NCI-H2196 (cell line): ENCODE results near the gene EEF1A2.
A peak's percentile ranks its signal among the peaks of the same experiment; 100 is the strongest.
"Not testable (repeated sequence)": the region's sequence is repeated elsewhere in the genome, so short reads cannot be mapped to it uniquely, and the experiment has no call there.

Experiments used
- DNase-seq: peaks from one replicate; lab custom pipeline; 2025; ENCODE audit not compliant: unreplicated experiment; lab: John Stamatoyannopoulos, UW

The EEF1A2 gene

DNA sequence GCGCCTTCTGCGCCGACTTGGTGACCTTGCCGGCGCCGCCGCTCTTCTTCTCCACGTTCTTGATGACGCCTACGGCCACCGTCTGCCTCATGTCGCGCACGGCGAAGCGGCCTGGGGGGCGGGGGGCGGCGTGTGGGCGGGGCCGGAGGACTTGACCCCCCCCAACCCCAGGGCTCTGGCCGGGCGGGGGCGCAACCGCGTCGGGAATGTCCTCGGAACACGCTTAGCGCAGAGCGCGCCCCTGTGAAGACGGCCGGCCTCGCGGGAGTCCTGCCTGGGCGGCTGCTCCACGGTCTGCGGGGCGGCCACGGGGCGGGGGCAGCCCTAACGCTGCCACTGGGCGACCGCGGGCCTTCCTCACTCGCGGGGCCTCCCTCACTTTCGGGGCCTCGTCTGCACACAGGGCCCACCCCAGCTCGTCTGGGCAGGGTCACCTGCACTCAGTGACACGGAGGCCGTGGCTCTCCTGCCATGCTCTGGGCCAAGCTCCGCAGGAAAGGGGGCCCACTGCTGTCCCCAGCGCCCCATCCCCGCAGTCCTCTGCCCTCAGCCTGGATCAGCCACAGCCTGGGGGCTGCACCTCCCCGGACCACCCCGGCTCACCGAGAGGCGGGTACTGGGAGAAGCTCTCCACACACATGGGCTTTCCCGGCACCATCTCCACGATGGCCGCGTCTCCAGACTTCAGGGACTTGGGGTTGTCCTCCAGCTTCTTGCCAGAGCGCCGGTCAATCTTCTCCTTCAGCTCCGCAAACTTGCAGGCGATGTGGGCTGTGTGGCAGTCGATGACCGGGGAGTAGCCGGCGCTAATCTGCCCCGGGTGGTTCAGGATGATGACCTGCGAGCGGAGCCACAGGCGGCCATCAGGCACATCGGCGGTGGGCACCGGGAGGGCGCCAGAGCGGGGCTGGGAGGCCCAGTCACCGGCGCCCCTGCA is 10.3 kb downstream of the EEF1A2 start:
- no peak for DNase-seq

DNA sequence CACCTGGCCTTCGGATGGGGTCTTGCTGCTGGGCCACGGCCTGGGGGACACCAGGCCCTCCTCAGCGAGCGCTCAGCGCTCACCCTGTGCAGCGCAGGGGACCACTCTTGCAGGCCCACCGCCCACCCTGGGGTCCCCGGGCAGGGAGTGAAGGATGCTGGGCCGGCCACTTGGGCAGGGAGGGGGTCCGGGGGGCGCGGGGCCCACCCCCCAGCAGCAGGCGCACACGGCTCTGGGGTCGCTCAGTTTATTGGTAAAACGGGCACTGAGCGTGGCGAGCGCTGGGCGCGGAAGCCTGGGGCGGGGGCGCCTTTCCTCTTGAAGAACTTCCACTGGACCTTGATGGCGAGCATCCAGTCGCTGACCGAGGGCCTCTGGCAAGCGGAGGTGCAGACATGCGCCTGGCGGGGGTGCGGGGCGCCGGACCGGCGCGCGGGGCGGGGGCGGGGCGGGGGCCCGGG is 11.1 kb downstream of the EEF1A2 start:
- no peak for DNase-seq

DNA sequence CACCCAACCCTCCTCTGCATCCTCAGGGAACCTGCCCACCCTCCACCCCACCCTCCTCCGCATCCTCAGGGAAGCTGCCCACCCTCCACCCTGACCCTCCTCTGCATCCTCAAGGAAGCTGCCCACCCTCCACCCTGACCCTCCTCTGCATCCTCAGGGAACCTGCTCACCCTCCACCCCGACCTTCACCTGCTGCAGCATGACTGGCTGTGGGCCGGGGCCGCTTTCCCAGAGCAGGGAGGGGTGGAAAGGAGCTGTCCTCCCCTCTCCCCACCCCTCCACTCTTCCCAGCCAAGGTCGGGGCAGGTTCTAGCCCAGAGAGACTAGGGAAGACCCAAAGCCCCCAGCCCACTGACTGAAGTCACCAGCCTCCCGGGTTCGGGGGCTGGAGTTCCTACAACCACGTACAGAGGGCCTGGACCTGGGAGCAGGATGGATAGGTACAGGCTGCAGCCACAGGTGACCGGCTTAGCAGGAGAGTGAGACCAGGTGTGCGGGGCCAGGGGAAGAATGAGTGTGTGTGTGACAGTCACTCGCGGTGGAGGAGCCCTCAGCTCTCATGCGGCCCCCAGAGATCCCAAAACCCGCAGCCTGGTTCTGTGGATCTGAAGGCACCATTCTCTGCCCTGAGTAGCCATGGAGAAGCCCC is 11.6 kb downstream of the EEF1A2 start:
- DNase-seq = no peak

DNA sequence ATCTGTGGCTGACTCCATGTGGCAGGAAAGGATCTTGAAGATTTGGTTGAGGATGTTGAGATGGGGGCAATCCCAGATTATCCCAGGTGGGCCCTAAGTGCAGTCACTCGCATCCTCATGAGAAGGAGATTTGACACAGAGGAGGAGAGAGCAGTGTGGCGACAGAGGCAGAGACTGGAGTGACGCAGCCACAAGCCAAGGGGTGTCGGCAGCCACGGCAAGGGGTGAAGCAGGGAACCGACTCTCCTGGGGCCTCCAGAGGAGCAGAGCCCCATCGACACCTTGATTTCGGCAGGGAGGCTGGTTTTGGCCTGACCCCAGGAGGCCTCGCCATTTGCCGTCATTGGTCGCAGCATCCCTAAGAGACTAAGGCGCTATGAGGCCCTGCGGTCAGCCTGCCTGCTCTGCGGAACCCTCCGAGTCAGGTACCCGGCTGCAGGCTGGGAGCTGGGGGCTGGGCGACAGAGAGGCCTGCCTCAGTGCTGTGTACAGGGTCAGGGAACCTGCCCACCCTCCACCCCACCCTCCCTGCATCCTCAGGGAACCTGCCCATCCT is 12.5 kb downstream of the EEF1A2 start:
- DNase-seq = no peak

DNA sequence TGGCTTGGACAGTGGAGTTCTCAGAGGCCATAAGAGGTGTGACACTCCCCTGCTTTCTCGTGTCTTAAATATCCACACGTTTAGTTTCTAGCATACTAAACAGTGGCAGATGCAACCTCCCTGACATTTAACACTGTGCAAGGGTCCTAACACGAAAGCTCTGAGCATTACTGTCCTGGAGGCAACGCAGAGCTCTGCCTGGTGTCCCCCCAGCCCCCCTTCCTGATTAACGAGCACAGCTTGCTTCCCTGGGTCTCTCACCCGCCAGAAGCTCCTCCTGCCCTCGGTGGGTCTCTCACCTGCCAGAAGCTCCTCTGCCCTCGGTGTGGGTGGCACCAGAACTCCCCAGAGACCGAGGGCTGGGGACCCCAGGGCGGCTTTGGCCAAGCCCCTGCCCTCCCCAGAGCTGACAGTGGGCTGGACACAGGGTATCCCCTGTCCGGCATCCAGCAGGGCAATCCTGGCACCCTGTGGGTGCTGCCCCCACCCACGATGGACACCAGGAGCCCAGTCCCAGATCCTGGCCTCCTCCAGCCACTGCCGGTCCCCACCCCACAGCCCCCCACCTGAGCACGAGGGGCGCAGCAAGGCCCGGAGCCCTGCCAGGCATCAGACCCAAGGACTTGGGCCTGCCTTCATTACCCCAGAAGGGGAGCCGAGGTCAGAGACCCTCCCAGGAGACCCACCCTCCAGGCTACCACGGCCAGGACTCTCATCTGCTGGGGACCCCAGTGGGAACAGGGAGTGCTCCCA is 14.1 kb downstream of the EEF1A2 start:
- no peak for DNase-seq

DNA sequence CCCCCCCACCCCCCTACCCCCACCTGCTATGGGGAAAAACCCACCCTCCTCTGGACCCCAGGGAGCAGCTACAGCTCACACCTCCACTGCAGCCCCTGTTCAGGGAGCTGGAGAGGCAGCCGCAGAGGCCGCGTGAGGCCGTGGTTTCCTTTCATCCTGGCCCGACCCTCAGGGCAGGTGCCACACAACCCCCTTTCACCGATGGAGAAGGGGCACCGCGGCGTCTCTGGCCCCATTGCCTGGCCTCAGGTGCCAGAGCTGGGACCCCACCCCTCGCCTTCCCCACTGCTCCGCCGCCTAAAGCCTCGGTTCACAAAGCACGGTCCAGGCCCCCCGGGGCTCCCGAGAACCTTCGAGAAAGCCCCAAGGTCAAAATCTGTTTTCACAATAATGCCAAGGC is 14.6 kb downstream of the EEF1A2 start:
- no peak for DNase-seq

DNA sequence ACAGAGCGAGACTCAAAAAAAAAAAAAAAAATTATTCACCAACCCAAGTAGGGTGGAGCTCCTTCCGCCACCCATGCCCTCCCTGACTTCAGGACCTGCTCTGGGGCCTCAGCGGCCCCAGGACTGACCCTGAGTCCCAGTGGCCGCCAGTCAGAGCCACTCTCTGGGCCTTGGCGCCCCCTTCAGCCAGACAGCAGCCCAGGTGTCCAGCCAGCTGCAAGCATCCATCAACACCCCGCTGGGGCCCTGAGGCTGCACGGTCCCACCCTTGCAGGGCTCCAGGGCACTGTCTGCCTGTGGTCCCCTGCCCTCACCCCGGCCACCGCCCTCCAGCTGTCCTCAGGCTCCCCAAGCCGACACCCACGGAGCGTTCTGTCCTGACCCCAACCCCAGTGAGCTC is 15.0 kb downstream of the EEF1A2 start:
- no peak for DNase-seq

DNA sequence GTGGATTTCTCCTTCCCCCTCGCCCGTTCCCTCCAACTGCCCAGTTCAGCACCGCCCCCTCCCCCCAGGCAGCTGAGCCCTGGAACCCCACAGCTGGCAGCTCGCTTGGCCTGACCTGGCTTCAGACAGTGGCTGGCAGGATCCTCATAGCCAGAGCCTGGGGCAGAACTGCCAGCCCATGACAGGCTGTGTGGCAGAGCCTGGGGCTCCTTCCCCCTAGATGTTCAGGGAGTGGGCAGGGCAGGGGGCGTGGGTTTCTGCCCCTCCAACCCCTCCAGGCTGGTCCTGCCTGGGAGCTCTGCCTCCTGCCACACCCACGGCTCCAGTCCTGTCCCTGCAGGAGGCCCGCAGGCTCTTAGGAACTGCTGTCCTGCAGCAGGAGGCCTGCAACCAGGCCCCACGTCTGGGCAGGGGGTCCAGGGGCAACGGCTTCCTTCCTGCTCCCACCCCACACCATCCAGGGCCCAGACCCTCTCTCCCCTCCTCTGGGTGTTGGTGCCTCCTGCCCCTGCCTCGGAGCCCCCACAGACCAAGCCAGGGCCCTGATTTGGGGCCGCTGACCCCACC is 16.8 kb downstream of the EEF1A2 start:
- no peak for DNase-seq

DNA sequence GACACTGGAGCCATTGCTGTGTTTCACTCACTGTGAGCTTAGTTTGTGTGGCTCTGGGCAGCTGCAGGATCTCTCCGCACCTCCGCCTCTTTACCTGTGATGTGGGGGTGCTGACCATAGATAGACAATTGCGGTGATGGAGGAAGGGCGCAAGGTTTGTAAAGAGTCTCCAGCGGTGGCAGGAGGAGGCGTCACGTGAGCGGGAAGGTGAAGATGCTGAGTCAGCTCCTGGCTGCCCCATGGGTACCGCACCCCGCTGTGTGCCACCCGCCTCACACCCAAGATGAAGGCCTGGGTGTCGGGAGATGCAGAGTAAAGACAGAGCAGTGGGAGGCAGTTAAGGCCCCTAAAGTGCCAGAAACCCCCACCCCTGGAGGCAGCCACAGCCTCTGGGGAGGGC is 17.4 kb downstream of the EEF1A2 start:
- no peak for DNase-seq

DNA sequence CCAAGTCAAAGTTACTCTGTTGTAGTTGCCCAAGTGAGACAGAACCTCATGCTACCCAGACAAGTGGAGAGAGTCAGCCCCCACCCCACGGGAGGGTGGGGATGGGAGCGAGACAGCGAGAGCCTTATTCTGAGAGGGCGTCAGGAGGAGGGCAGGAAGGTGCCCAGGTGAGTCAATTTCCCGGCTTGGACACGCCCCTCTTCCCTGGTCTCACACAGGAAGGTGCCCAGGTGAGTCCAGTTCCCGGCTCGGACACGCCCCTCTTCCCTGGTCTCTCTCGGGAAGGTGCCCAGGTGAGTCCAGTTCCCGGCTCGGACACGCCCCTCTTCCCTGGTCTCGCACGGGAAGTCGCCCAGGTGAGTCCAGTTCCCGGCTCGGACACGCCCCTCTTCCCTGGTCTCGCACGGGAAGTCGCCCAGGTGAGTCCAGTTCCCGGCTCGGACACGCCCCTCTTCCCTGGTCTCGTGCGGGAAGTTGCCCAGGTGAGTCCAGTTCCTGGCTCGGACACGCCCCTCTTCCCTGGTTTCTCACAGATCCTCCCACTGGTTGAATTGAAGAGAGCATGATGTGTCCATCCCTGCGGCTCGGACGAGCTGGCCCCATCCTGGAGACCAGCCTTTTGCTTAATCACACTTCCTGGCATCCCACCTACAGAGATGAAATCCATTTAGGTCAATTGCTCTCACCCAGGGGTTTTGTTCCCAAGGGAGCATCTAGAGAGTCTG is 19.0 kb downstream of the EEF1A2 start:
- DNase-seq = not testable (repeated sequence)

DNA sequence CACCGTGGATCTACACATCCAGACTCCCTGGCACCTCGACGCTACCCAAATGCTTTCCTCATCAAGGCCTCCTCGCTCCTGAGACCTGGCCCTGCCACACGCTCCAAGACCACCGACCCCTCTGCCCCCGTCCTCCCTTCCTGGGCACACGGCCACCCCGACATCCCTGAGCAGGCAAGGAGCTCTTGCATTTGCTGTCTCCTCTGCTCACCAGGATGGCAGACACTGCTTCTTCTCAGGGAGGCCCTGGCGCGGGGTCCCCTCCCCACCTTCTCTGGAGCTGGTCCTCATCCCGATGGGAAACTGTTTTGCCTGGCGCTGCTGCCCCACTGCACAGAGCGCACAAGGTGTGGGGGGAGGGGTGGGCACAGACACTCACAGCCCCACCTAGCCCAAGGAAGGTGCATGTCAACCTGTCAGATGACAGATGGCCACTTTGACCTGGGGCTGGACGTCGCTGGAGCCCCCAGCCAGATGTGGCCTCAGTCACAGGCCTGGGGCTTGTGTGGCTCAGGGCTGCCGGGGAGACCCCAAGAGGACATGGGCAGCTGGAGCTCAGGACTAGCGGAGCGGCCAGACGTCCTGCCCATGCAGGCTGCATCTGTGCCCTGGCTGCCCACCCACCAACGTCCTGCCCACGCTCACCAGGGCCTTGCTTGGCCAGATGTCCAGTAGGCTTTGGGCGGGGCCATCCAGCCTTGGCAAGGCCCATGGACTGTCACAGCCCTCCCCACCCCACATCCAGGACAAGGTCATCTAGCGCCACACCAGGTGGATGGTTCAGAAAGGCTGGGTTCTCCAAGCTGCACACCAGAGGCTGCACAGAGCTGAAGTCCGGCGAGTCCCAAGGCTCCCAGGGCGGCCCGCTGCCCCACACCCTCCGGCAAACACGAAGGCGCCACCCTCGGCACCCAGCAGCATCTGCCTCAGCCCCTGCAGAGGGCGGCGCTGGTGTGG is 20.3 kb downstream of the EEF1A2 start:
- DNase-seq = no peak

DNA sequence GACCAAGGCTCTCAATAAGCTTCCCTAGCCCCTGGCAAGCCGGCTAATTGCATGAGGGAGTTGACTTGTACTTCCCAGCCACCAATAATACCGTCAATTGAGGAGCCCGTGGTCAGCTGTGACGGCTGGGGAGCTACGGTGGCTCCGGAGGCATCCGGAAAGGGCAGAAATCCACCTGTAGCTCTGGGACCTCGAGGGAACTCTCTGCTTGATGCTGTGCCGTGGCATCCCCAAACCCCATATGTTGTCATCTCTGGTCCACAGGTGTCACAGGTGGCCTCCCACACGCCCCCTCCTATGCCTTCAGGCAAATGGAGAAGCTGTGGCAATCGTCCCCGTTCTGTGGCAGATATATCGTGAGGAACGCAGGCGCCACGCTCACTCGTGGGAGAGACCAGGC is 20.9 kb downstream of the EEF1A2 start:
- DNase-seq = no peak

DNA sequence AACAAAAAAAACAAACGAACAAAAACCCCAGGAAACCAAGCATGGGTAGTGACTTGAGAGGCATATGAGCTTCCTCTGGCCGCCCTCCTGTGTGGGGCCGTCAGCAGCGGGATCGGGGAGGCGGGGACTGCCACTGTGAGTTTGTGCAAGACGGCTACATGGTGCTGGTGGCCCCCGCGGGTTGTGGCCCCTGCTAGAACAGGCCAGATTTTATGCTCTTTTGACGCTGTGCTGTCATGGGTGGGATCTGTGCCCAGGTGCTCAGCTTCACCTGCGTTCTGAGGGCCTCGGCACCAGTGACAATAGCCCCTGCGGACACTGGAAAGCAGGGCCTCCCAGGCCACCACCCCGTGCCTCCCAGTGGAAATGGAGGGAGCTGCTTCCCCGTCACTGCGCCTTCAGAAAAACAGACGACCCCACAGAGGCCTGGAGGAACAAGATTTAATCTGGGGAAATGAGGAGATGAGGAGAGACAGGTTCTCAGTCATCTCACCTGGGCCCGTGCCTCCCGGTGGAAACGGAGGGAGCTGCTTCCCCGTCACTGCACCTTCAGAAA is 21.7 kb downstream of the EEF1A2 start:
- no peak for DNase-seq

DNA sequence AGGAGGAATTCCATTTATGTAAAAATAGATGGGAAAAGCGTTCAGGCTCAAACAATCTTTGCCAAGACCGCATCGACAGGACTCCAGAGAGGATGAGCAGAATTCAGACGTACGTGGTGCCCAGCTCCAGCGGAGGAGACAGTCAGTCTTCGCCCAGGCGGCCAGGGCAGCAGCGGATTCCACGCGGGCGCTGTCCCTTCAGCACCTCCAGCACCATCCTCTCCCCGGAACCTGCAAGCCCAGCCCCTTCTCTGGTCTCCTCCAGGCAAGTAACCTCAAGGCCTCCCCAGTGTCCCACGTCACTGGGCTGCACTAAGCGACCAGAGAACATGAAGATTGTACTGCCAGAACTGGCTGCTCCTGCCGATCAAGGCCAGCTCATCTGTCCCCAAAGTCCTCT is 23.7 kb downstream of the EEF1A2 start:
- no peak for DNase-seq

DNA sequence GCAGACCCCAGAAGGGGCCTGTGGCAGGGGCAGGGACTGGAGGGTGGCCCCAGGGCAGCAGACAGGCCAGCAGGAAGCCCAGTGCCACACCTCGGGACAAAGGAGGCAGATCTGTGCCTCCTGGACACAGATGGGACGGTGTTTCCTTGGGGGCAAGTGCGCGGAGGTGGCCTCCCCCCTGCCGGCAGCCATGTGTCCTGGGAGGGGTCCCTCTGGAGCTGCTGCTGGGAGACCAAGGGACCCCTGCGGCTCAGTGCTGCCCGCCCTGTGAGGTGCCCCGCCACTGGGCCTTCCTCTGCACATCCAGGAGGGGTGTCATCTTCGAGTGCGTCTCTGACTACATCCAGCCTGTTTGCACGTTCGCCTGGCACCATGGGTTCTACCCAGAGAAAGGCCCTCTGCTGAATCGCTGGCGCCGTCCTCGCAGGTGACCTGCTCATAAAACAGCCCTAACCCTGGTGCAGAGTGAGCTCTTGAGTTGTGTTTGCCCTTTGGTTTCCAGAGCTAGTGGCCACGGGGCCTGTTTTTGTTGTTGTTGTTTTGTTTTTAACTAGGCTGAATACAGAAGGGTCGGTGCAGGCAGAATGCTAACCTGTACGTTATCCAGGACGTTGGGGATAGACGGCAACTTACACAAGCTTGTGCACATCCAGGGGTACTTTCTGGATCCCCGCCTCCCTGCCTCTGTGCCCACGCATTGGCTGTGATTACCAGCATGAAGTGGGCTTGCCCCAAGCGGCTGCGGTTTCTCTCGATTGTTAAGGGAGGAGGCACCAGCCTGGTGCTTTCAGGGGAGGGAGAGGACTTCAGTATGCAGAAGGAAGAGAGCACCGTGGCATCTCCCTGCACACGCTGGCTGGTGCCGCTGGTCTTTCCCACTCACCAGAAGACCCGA is 25.1 kb downstream of the EEF1A2 start:
- DNase-seq = no peak

DNA sequence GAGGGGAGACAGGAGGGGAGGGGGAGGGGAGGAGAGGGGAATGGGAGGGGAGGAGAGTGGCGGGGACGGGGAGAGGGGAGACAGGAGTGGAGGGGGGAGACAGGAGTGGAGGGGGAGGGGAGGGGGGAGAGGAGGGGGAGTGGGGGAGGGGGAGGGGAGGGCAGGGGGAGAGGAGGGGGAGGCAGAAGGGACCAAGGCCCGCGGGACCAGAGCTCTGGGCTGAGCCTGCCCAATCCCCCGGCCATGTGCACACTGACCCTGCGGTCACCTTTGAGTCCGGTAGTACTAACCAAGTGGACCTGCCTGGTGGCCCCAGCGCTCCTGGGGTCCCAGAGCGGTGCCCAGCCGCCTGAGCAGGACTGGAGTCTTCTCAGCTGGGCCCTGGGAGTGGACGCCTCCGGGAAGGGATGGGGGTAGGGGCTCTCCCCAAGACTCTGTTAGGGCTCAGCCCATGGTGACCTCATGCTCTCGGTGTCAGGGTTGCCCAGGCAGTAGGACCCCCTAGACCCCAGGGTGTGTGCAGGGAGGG is 26.0 kb downstream of the EEF1A2 start:
- no peak for DNase-seq

DNA sequence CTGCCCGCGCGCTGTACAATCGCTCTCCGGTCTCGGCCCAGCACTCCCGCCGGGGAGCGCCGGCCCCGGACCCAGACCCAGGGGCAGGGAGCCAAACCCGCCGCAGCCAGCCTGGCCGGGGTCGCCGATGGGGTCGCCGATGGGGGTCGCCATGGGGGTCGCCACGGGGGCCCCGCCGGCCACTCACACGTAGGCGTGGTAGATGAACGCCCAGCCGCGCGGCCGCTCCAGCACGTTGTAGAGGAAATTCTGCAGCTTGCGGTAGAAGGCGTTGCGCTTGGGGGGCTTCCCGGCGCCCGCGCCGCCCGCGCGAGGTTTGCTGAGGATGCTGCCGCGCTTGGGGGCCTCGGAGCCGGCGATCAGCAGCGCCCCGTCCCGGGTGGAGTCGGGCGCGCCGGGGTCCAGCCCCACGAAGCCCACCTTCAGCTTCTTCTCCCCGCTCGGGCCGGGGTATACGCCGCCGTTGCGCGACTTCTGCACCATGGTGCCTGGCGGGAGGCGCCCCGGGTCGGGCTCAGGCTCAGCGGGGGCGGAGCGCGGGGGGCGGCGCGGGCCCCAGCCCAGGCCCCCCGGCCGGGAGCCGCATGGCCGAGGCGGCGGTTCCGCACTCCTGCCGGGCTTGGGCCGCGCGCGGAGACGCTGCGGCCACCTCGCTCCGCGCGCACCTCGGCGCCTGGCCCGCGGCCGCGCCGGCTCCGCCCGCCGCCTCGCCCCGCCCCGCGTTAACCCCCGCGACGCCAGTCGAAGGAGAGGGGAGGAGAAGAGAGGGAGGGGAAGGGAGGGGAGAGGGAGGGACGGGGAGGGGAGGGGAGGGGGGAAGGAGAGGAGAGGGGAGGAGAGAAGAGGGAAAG is 26.7 kb downstream of the EEF1A2 start, which contains the start of gene KCNQ2:
KCNQ2 (minus strand) TSS at position 675 of the 851 bp plus-strand sequence; CDS start at position 483, 192 bp downstream.
- DNase-seq = peak; percentile 67
